AG10803 (cell line): Measurements from ENCODE around the gene COL20A1.
"Not testable (repeated sequence)": the region's sequence is repeated elsewhere in the genome, so short reads cannot be mapped to it uniquely, and the experiment has no call there.

Experiments used
- DNase-seq: peaks from one replicate; pipeline ENCODE4 v3.0.0; 2010; ENCODE audit warnings: low read depth
- H3K4me3 ChIP-seq: 2 replicates; pipeline ENCODE4 v1.5.1; 2011; ENCODE audit warnings: mild to moderate bottlenecking, low read length, control low read depth
- TF ChIP-seq, protein P1 (sequence below): conservative IDR thresholded peaks from 2 replicates; pipeline ENCODE4 v1.5.1; 2011; ENCODE audit warnings: mild to moderate bottlenecking, low read length, control low read depth, inconsistent platforms

COL20A1 gene

DNA sequence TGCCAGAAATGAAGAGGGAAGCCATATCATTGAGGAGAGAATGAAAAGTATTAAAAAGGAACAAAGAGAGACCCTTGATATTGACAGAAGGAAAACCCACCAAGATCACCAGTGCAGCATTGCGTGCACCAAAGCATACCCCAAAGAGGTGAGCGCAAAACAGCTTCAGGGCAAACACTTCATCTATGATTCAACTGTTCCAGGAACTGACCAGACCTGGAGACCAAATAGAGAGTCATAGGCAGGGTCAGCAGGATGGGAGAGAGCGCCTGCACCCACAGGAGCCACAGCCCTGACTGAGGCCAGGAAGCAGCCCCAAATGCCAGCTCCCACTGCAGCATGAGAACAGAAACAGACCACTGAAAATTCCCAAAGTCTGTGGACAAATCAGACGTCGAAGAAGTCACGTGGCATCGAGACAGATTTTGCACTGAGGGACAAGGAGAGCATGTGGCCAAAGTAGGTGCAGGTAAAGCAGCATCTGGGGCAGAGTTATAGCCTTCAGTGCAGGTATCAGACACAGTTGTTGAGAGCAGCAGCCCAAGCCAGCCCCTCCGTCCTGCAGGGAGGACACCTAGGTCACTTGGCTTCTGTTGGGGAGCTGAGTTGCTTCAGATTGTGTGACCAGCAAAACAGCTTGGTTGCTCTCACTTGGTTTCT, 38.9 kb downstream of the COL20A1 start:
- TF ChIP-seq, protein P1, sequence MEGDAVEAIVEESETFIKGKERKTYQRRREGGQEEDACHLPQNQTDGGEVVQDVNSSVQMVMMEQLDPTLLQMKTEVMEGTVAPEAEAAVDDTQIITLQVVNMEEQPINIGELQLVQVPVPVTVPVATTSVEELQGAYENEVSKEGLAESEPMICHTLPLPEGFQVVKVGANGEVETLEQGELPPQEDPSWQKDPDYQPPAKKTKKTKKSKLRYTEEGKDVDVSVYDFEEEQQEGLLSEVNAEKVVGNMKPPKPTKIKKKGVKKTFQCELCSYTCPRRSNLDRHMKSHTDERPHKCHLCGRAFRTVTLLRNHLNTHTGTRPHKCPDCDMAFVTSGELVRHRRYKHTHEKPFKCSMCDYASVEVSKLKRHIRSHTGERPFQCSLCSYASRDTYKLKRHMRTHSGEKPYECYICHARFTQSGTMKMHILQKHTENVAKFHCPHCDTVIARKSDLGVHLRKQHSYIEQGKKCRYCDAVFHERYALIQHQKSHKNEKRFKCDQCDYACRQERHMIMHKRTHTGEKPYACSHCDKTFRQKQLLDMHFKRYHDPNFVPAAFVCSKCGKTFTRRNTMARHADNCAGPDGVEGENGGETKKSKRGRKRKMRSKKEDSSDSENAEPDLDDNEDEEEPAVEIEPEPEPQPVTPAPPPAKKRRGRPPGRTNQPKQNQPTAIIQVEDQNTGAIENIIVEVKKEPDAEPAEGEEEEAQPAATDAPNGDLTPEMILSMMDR: no peak

DNA sequence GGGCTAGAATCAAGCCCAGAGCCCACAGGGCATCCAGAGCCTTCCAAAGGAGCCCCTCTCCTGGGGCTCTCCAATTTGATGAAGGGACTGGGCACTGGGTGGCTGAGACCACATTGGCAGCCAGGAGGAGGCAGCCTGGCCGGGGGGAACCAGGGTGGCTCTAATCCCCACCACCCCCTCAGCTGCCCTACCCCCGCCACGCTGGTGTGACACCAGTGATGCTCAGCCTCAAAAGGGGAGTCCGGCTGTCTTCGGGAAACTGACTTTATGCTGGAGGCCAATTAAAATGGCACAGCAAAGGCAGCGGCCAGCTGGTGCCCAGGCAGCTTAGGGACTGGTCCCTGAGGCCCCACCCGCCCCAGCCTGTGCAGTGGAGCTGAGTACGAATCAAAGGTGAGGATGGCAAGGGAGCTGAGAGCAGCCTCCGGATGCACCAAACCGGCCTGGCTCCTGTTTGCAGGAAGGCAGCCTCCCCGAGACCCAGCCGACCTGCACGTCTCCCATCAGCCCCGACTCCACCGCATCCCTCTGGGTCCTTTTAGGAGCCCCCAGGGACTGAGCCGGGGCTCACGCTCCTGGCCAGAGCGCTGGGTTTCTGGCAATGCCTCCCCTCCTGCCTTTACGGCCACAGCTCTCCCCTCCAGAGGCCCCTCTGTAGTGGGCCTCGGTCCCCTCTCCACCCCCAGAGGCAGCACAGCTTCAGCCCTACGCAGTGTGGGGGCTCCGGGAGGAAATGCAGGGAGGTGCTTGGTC, 39.7 kb downstream of the COL20A1 start:
- TF ChIP-seq, protein P1: no peak
- no peak overlapping the region for H3K4me3 ChIP-seq
- DNase-seq: no peak

More for the DNA sequence above, 38.9 kb downstream of the COL20A1 start:
- no peak for DNase-seq
- no peak overlapping the region for H3K4me3 ChIP-seq

DNA sequence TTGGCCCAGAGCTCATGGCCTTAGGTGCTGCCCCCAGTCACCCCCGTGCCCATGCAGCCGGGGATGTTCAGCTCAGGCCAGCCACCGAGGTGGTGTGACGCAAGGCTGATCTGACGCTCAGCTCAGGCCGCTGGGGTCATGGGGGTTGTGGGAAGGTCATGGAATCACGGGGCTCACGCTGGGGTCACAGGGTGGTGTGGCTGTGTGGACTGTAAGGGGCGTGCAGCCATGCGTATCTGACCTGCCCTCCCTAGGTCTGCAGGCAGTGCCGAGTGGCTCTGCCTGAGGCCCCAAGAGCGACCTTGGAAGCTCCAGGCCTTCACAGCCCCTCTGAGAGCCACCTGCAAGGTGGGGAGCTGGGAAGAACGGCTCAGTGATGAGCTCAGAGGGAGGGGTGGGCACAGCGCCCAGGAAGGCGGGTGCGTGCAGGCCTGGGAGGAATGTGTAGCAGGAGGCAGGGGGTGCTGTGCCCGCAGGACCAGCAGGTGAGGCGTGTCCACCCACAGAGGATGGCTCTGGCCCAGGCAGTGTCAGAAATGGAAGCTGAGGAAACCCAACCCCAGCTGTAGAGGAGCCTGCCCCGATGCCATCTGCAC, 40.4 kb downstream of the COL20A1 start:
- no peak overlapping the region for H3K4me3 ChIP-seq
- TF ChIP-seq, protein P1: no peak
- DNase-seq: no peak

DNA sequence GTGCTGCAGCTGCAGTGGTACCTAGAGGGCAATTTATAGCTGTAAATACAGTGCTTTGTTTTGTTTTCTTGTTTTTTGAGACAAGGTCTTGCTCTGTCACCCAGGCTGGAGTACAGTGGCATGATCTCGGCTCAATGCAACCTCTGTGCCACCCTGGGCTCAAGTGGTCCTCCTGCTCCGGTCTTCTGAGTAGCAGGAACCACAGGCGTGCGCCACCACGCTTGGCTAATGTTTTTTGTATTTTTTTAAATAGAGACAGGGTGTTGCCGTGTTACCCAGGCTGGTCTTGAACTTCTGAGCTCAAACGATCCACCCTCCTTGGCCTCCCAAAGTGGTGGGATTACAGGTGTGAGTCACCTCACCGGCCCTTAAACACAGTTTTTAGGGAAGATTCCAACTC, 41.4 kb downstream of the COL20A1 start:
- DNase-seq: no peak
- TF ChIP-seq, protein P1: no peak
- H3K4me3 ChIP-seq: no peak overlapping the region

DNA sequence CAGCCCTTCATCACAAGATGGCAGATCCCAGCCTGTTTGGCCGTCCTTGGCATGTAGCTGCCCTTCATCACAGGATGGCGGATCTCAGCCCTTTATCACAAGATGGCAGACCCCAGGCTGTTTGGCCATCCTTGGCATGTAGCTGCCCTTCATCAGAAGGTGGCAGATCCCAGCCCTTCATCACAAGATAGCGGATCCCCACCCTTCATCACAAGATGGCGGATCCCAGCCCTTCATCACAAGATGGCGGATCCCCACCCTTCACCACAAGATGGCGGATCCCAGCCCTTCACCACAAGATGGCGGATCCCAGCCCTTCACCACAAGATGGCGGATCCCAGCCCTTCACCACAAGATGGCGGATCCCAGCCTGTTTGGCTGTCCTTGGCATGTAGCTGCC, 42.1 kb downstream of the COL20A1 start:
- not testable (repeated sequence) for H3K4me3 ChIP-seq, DNase-seq

DNA sequence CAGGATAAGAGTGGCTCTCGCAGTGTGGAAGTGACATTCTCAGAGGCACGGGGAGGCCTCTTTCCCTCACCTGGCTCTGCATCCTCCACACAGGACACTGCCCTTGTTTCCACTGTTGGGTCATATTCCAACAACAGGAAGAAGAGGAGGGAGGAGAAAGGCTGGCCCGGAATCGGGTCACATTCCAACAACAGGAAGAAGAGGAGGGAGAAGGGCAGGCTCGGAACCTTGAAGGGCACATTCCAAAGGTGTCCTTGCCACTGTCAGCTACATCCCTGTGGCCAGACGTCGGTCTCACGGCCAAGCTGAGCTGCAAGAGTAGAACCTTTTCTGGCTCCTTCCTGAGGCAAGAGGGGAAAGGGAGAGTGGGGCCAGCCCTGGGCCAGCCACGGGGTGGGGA, 42.7 kb downstream of the COL20A1 start:
- TF ChIP-seq, protein P1: no peak
- no peak for DNase-seq
- H3K4me3 ChIP-seq: no peak overlapping the region

DNA sequence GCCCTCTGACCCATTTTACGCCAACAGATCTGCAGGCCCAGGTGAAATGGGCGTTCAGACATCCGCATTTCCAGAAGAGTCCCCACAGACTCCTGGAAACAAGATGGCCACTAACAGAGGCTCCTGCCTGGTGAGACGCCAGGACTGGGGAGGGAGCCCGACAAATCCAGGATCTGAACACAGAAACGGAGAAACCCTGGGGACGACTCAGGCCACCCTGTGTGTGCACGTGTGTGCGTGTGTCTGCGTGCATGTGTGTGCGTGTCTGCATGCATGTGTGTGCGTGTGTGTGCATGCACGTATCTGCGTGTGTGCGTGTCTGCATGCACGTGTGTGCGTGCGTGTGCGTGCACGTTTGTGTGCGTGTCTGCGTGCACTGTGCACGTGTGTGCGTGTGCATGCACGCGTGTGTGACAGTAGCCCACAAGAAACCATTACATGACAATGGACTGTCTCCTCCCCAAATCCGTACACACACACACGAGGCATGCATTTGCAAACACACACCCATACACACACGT, 43.3 kb downstream of the COL20A1 start:
- TF ChIP-seq, protein P1: no peak
- no peak overlapping the region for H3K4me3 ChIP-seq
- DNase-seq: no peak
